PC-9 (cell line): ENCODE results near the gene KIT.

Experiments
- CTCF ChIP-seq: fragments of 200-600 bp; sonication (generic); conservative IDR thresholded peaks from 2 replicates; pipeline ENCODE4 v1.6.1; 2017; ENCODE audit warnings: mixed run types, antibody characterized with exemption, mild to moderate bottlenecking, moderate library complexity
- EZH2 ChIP-seq: fragments of 200-600 bp; sonication (generic); IDR thresholded peaks from 2 replicates; pipeline ENCODE4 v1.8.0; 2017; ENCODE audit warnings: antibody characterized with exemption, low read depth

DNA sequence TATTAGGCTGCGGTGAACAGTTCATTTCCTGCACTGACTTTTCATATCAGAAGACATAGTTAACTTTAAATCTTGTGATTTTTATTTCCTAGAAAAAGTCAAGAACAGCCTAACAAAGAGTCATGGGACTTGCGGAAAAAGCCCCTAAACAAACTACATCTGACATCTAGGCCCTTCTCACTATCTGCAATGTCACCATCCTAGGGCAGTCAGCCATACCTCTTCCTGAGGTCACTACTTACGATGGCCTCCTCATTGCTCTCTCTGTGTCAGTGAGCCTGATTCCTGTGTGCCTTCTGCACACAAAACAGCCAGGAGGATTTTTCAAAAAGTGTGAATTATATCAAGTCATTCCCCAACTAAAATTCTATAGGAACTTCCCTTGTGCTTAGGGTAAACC lies 22.4 kb upstream of the KIT start:
- TF ChIP-seq CTCF (no peak), EZH2 (no peak)
